GM06990 (cell line): ENCODE data around the gene CYP2R1.

ENCODE experiments used
- DNase-seq: peaks from one replicate; pipeline ENCODE4 v3.0.0-alpha.2; 2011; ENCODE audit not compliant: insufficient read length; ENCODE audit errors: extremely low read depth
- H3K27me3 ChIP-seq: replicated peaks from 2 replicates; pipeline ENCODE4 v1.6.0; 2011; ENCODE audit warnings: low read length; ENCODE audit not compliant: control insufficient read depth, insufficient read depth
- H3K36me3 ChIP-seq: 2 replicates; pipeline ENCODE4 v1.5.1; 2011; ENCODE audit warnings: low read length; ENCODE audit not compliant: control insufficient read depth, insufficient read depth
- H3K4me3 ChIP-seq: replicated peaks from 2 replicates; pipeline ENCODE4 v1.5.1; 2011; ENCODE audit warnings: low read depth, mild to moderate bottlenecking, control low read depth, low read length
- CTCF ChIP-seq: IDR thresholded peaks from 2 replicates; pipeline ENCODE4 v1.5.1; 2011; ENCODE audit warnings: low read length, control low read depth, mild to moderate bottlenecking, inconsistent platforms; ENCODE audit not compliant: insufficient read depth, poor library complexity, severe bottlenecking

CYP2R1 gene

GRCh38 chr11:14902650-14903350, 10.8 kb upstream of the CYP2R1 start:
- no peak overlapping the region for H3K4me3 ChIP-seq
- no peak for TF ChIP-seq CTCF
- no peak for DNase-seq
- H3K27me3 ChIP-seq, result no peaks in the 10 kb centered on the region
- H3K36me3 ChIP-seq, result no peaks in the 10 kb centered on the region

- H3K27me3 ChIP-seq, result no peaks in the 10 kb centered on the region
- no peak for TF ChIP-seq CTCF
- H3K36me3 ChIP-seq, result no peaks in the 10 kb centered on the region
- H3K4me3 ChIP-seq, result no peak overlapping the region
- no peak for DNase-seq
Observed at GRCh38 chr11:14898906-14899305, 6.9 kb upstream of the CYP2R1 start.

GRCh38 chr11:14898355-14898754, 6.3 kb upstream of the CYP2R1 start:
- DNase-seq, result no peak
- H3K4me3 ChIP-seq, result no peak overlapping the region
- no peaks in the 10 kb centered on the region for H3K27me3 ChIP-seq
- TF ChIP-seq CTCF, result no peak
- H3K36me3 ChIP-seq, result no peaks in the 10 kb centered on the region

GRCh38 chr11:14894657-14895598, 2.9 kb upstream of the CYP2R1 start:
- H3K4me3 ChIP-seq, result no peak overlapping the region
- TF ChIP-seq CTCF, result no peak
- DNase-seq, result peak; percentile 9

DNA sequence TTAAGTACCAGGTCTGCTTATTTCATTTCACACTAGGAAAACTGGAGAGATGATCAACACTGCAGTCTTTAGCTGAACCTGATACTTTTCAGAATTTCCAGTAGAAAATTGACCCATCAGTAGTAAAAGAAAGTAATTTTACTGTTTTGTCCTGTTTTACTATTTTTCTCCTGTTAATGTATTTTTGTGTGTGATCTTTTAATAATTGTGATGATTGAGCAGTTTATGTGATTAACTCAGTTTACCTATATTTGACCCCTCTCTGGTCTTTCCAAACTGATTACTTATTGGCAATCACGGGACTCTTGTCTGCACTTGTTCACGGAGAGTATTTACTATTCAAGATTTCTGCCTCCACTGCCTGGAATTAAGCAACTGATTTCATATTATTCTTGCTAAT, 546 bp upstream of the CYP2R1 start:
- no peak for TF ChIP-seq CTCF
- no peaks in the 10 kb centered on the region for H3K27me3 ChIP-seq
- DNase-seq, result no peak
- H3K4me3 ChIP-seq, result peak overlapping the region; percentile 70
- H3K36me3 ChIP-seq, result no peaks in the 10 kb centered on the region

More at GRCh38 chr11:14894657-14895598, 2.9 kb upstream of the CYP2R1 start:
- Histone ChIP-seq H3K36me3 (no peaks in the 10 kb centered on the region), H3K27me3 (no peaks in the 10 kb centered on the region)
